ENCODE measurements around the gene SASH1.

The SASH1 gene

DNA sequence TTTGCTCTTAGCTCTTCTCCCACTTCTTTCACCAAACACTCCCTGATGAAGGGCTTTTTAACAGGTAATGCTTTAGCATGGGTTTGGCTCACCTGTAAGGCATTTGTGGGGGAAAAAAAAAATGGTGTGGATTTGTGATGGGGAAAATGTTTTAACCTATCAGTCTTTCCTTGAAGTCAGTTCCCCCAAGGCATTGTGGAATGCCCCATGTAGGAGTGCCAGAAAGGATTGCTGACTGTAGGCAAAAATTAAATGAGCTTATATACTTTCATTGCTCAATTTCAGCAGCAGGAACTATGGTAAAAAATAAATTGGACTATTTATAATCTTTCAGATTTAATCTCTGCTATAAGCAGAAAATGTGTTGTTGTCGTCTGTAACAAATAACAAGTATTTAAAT is 10.6 kb upstream of the SASH1 start:
- no peaks in the 10 kb centered on the region for H3K36me3 ChIP-seq
- no peak overlapping the region for H3K27ac ChIP-seq
- no peak for DNase-seq
- intact Hi-C loops (cut with DNase I; ENCODE audit: low total_unique reads) = no loop called here
- H3K4me1 ChIP-seq = peaks cover 0 to 15% (median 5%) of the 10 kb centered on the region in 4 donors
- TF ChIP-seq, protein P1, sequence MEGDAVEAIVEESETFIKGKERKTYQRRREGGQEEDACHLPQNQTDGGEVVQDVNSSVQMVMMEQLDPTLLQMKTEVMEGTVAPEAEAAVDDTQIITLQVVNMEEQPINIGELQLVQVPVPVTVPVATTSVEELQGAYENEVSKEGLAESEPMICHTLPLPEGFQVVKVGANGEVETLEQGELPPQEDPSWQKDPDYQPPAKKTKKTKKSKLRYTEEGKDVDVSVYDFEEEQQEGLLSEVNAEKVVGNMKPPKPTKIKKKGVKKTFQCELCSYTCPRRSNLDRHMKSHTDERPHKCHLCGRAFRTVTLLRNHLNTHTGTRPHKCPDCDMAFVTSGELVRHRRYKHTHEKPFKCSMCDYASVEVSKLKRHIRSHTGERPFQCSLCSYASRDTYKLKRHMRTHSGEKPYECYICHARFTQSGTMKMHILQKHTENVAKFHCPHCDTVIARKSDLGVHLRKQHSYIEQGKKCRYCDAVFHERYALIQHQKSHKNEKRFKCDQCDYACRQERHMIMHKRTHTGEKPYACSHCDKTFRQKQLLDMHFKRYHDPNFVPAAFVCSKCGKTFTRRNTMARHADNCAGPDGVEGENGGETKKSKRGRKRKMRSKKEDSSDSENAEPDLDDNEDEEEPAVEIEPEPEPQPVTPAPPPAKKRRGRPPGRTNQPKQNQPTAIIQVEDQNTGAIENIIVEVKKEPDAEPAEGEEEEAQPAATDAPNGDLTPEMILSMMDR (IDR thresholded peaks at IDR 0.05) = no peak
- H3K9me3 ChIP-seq = no peaks in the 10 kb centered on the region
- no peak overlapping the region for H3K4me3 ChIP-seq
- H3K27me3 ChIP-seq = no peaks in the 10 kb centered on the region

DNA sequence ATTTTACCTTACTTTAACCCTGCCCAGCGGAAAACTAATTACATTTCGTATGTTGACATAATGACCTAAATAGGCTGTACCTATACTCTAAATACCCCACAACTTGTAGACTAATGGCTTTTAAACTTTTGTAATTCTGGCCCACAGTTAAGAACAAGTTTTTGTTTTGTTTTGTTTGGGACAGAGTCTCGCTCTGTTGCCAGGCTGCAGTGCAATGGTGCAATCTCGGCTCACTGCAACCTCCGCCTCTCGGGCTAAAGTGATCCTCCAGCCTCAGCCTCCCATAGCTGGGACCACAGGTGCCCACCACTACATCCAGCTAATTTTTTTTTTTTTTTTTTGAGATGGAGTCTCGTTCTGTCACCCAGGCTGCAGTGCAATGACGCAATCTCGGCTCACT is 5.7 kb upstream of the SASH1 start:
- no peak for DNase-seq
- no peak overlapping the region for H3K4me3 ChIP-seq
- H3K36me3 ChIP-seq = no peaks in the 10 kb centered on the region
- peaks cover 0 to 12% (median 4%) of the 10 kb centered on the region in 4 donors for H3K4me1 ChIP-seq
- no peaks in the 10 kb centered on the region for H3K9me3 ChIP-seq
- TF ChIP-seq, protein P1 (IDR thresholded peaks at IDR 0.05) = no peak
- no peak overlapping the region for H3K27ac ChIP-seq
- intact Hi-C loops (cut with DNase I; ENCODE audit: low total_unique reads) = no loop called here
- H3K27me3 ChIP-seq = no peaks in the 10 kb centered on the region

DNA sequence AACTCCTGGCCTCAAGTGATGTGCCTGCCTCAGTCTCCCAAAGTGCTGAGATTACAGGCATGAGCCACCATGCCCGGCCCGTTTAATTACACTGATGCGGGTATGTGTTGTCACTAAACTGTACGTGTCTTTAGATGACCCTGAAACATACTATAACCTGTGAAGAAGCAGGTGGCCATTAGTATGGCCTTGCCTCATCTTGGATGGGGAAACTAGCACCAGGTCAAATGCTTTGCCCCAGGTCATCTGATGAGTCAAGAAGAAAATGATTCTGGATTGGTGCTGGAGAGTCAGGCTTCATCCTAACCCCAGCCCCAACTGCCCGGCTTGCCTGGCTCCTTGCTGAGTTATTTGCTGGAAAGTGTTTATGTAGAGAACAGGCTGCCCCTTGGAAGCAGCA is 2.9 kb upstream of the SASH1 start:
- peaks cover 0 to 23% (median 15%) of the 10 kb centered on the region in 4 donors for H3K4me1 ChIP-seq
- no peaks in the 10 kb centered on the region for H3K27me3 ChIP-seq
- H3K27ac ChIP-seq = no peak overlapping the region
- H3K36me3 ChIP-seq = no peaks in the 10 kb centered on the region
- no peak for DNase-seq
- TF ChIP-seq, protein P1 (IDR thresholded peaks at IDR 0.05) = no peak
- intact Hi-C loops (cut with DNase I; ENCODE audit: low total_unique reads) = loop anchor here (10.0 kb wide), 2 partner anchors 65 to 125 kb away; no protein-coding TSS in a partner anchor
- no peaks in the 10 kb centered on the region for H3K9me3 ChIP-seq
- H3K4me3 ChIP-seq = no peak overlapping the region

DNA sequence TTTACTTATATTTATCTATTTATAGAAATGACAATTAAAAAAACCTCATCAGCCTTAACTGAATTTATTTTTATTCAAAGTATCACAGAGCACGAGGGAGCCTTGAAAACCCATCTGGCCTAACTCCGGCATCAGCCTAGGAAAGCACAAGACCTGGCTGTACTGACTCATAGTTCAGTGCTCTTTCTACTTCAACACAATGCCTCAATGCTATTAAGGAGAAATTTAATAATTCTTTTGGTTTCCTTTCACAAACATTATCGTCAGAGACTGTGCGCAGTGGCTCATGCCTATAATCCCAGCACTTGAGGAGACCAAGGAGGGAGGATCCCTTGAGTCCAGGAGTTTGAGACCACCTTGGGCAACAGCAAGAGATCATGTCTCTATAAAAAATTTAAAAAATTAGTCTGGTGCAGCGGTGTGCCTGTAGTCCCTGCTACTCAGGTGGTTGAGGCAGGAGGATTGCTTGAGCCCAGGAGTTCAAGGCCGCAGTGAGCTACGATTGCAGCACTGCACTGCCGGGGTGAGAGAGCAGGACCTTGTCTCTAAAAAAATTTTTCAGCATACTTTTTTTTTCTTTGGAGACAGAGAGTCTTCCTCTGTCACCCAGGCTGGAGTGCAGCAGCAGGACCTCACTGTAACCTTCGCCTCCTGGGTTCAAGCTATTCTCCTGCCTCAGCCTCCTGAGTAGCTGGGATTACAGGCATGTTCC is 1.9 kb upstream of the SASH1 start:
- H3K4me3 ChIP-seq = no peak overlapping the region
- no peaks in the 10 kb centered on the region for H3K36me3 ChIP-seq
- H3K4me1 ChIP-seq = peaks cover 0 to 32% (median 23%) of the 10 kb centered on the region in 4 donors
- intact Hi-C loops (cut with DNase I; ENCODE audit: low total_unique reads) = loop anchor here (10.0 kb wide), 2 partner anchors 64 to 124 kb away; no protein-coding TSS in a partner anchor
- DNase-seq = no peak
- H3K9me3 ChIP-seq = no peaks in the 10 kb centered on the region
- H3K27me3 ChIP-seq = no peaks in the 10 kb centered on the region
- no peak overlapping the region for H3K27ac ChIP-seq
- TF ChIP-seq, protein P1 (IDR thresholded peaks at IDR 0.05) = no peak

DNA sequence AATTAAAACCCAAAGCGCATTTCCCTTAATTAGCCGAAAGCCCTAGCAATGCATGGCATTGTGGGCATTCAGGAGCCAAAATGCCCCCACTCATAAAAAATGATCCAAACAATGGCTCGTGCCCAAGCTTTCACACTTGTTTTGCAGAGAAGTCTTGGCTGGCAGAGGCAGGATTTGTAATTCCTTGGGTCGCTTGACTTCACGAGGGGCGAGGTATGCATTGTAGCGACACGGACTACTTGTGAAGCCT is 613 bp upstream of the SASH1 start:
- no peaks in the 10 kb centered on the region for H3K27me3 ChIP-seq
- peak overlapping the region; percentile 84 to 90 for H3K4me3 ChIP-seq
- TF ChIP-seq, protein P1 (IDR thresholded peaks at IDR 0.05) = no peak
- intact Hi-C loops (cut with DNase I; ENCODE audit: low total_unique reads) = loop anchor here (10.0 kb wide), 2 partner anchors 63 to 123 kb away; no protein-coding TSS in a partner anchor
- H3K36me3 ChIP-seq = no peaks in the 10 kb centered on the region
- no peak for DNase-seq
- peaks cover 0 to 45% (median 26%) of the 10 kb centered on the region in 4 donors for H3K4me1 ChIP-seq
- peak overlapping the region; percentile 89 to 91 for H3K27ac ChIP-seq
- H3K9me3 ChIP-seq = no peaks in the 10 kb centered on the region

All from tibial artery (tissue), 4 donors.